GM23338 (cell line): ENCODE measurements around the gene ISCU. TPM values are rescaled to one million over a fixed set of nuclear protein-coding genes. Genes with fewer than 3 reads are reported as not detected.

Source experiments
- ATAC-seq: fragments of 200-7000 bp; cut with Tn5 transposase; 3 replicates; pipeline ENCODE4 v1.9.1; 2020
- DNase-seq: peaks from one replicate; pipeline ENCODE4 v3.0.0-alpha.2; 2015; ENCODE audit warnings: low spot score
- H2AFZ ChIP-seq: fragments of 200-600 bp; sonication (generic); 2 replicates; pipeline ENCODE4 v1.8.0; 2016; ENCODE audit warnings: antibody characterized with exemption, mild to moderate bottlenecking, moderate library complexity
- H3F3A ChIP-seq: fragments of 200-600 bp; sonication (generic); replicated peaks from 2 replicates; pipeline ENCODE4 v1.8.0; 2017; ENCODE audit warnings: antibody characterized with exemption, mixed run types, low read depth
- H3K27ac ChIP-seq: fragments of 200-600 bp; sonication (generic); 2 replicates; pipeline ENCODE4 v1.6.1; 2016; ENCODE audit warnings: low read depth
- H3K27me3 ChIP-seq: fragments of 200-600 bp; sonication (generic); 2 replicates; pipeline ENCODE4 v1.8.0; 2016; ENCODE audit warnings: mild to moderate bottlenecking, mixed run types, moderate library complexity; ENCODE audit not compliant: insufficient read depth
- H3K36me3 ChIP-seq: fragments of 200-600 bp; sonication (generic); 2 replicates; pipeline ENCODE4 v1.8.0; 2016; ENCODE audit warnings: mild to moderate bottlenecking; ENCODE audit not compliant: insufficient read depth
- H3K4me1 ChIP-seq: fragments of 200-600 bp; sonication (generic); 2 replicates; pipeline ENCODE4 v1.8.0; 2016; ENCODE audit warnings: mild to moderate bottlenecking, moderate library complexity; ENCODE audit not compliant: insufficient read depth
- H3K4me2 ChIP-seq: fragments of 200-600 bp; sonication (generic); 2 replicates; pipeline ENCODE4 v1.7.1; 2017; ENCODE audit warnings: mixed run types
- H3K4me3 ChIP-seq: fragments of 200-600 bp; sonication (generic); 2 replicates; pipeline ENCODE4 v1.6.1; 2016; ENCODE audit warnings: mixed run types
- H3K79me2 ChIP-seq: fragments of 200-600 bp; sonication (generic); replicated peaks from 2 replicates; pipeline ENCODE4 v1.8.0; 2017; ENCODE audit warnings: mild to moderate bottlenecking; ENCODE audit not compliant: insufficient read depth
- H3K9me2 ChIP-seq: fragments of 200-600 bp; sonication (generic); 2 replicates; pipeline ENCODE4 v1.8.0; 2017; ENCODE audit not compliant: insufficient read depth
- H4K20me1 ChIP-seq: fragments of 200-600 bp; sonication (generic); replicated peaks from 2 replicates; pipeline ENCODE4 v1.8.0; 2017; ENCODE audit warnings: mild to moderate bottlenecking; ENCODE audit not compliant: insufficient read depth
- H3K27ac Mint-ChIP-seq: 2 replicates; pipeline ENCODE4 v1.8.0; 2020; ENCODE audit warnings: inconsistent platforms, mild to moderate bottlenecking, moderate library complexity, mixed read lengths
- H3K27me3 Mint-ChIP-seq: 3 replicates; pipeline ENCODE4 v1.8.0; 2022; ENCODE audit warnings: low read depth, mild to moderate bottlenecking, moderate library complexity, mixed read lengths, inconsistent platforms; ENCODE audit not compliant: insufficient read depth, poor library complexity
- H3K36me3 Mint-ChIP-seq: 3 replicates; pipeline ENCODE4 v1.8.0; 2021; ENCODE audit warnings: low read depth, mild to moderate bottlenecking, inconsistent platforms, moderate library complexity, mixed read lengths
- H3K4me1 Mint-ChIP-seq: 3 replicates; pipeline ENCODE4 v1.8.0; 2020; ENCODE audit warnings: mild to moderate bottlenecking, inconsistent platforms, mixed read lengths
- H3K4me3 Mint-ChIP-seq: 3 replicates; pipeline ENCODE4 v1.8.0; 2021; ENCODE audit warnings: moderate library complexity, mild to moderate bottlenecking, inconsistent platforms, mixed read lengths
- H3K9me3 Mint-ChIP-seq: 3 replicates; pipeline ENCODE4 v1.8.0; 2020; ENCODE audit warnings: moderate library complexity, mild to moderate bottlenecking, inconsistent platforms, mixed read lengths
- CREB1 ChIP-seq: fragments of 250-450 bp; sonication (Bioruptor Pico); IDR thresholded peaks from 2 replicates; pipeline ENCODE4 v1.5.0; 2020; ENCODE audit warnings: low read depth, mild to moderate bottlenecking, moderate library complexity
- CTCF ChIP-seq, 2 experiments: fragments of 200-600 bp in 1 of 2; sonication (generic) in 1 of 2; conservative IDR thresholded peaks; 2 replicates each; pipeline versions ENCODE4 v1.5.1 to v1.6.1; 2016 to 2017; ENCODE audit warnings: antibody characterized with exemption in 2 of 2, low read depth in 2 of 2, mild to moderate bottlenecking in 2 of 2, moderate library complexity in 1 of 2
- ETS1 ChIP-seq: IDR thresholded peaks from 2 replicates; pipeline ENCODE4 v1.6.1; 2016; ENCODE audit warnings: antibody characterized with exemption
- EZH2 ChIP-seq: fragments of 200-600 bp; sonication (generic); IDR thresholded peaks from one replicate; pipeline ENCODE4 v1.8.0; 2017; ENCODE audit warnings: antibody characterized with exemption, mild to moderate bottlenecking, low read depth; ENCODE audit not compliant: unreplicated experiment
- EZH2phosphoT487 ChIP-seq: fragments of 200-600 bp; sonication (generic); IDR thresholded peaks from one replicate; pipeline ENCODE4 v1.8.1; 2018; ENCODE audit warnings: antibody characterized with exemption; ENCODE audit not compliant: unreplicated experiment
- JUNB ChIP-seq: IDR thresholded peaks from one replicate; pipeline ENCODE4 v1.6.1; 2016; ENCODE audit warnings: antibody characterized with exemption; ENCODE audit not compliant: unreplicated experiment
- NANOG ChIP-seq: IDR thresholded peaks from 2 replicates; pipeline ENCODE4 v1.6.1; 2016; ENCODE audit warnings: antibody characterized with exemption, borderline replicate concordance
- POLR2AphosphoS5 ChIP-seq: IDR thresholded peaks from 2 replicates; pipeline ENCODE4 v1.6.1; 2016; ENCODE audit warnings: antibody characterized with exemption, low read depth
- REST ChIP-seq: IDR thresholded peaks from one replicate; pipeline ENCODE4 v1.6.1; 2018; ENCODE audit warnings: antibody characterized with exemption; ENCODE audit not compliant: unreplicated experiment
- STAT1 ChIP-seq: IDR thresholded peaks from one replicate; pipeline ENCODE4 v1.6.1; 2016; ENCODE audit warnings: antibody characterized with exemption; ENCODE audit not compliant: unreplicated experiment
- ZNF114 ChIP-seq: fragments of 250-450 bp; sonication (Bioruptor Pico); IDR thresholded peaks from 2 replicates; pipeline ENCODE4 v1.5.0; 2020; ENCODE audit warnings: mild to moderate bottlenecking, moderate library complexity
- ZNF331 ChIP-seq: fragments of 250-450 bp; sonication (Bioruptor Pico); IDR thresholded peaks from 2 replicates; pipeline ENCODE4 v1.5.0; 2020; ENCODE audit warnings: low read depth, mild to moderate bottlenecking, moderate library complexity
- ZNF462 ChIP-seq: fragments of 250-450 bp; sonication (Bioruptor Pico); IDR thresholded peaks from 2 replicates; pipeline ENCODE4 v1.5.0; 2020; ENCODE audit warnings: mild to moderate bottlenecking, moderate library complexity
- polyA plus RNA-seq: library from polyadenylated mRNA; unstranded; fragments of >200 nt; fragmentation: Nextera tagmentation; extraction: Ambion mirVana; gene quantifications from 2 replicates; pipeline ENCODE4 v1.2.1, GENCODE V29; 2016
- total RNA-seq: library from RNA; depleted of rRNA; stranded (reverse); fragments of >200 nt; shearing (Covaris generic); gene quantifications from 2 replicates; pipeline ENCODE4 v1.2.3, GENCODE V29; 2014

ISCU gene
- total and polyA plus RNA-seq, 2 experiments from 2014 or later: 123 to 129 TPM

- DNase-seq (no peak), ATAC-seq (no peak)
- no peak for TF ChIP-seq JUNB
- TF ChIP-seq CTCF (conservative IDR thresholded peaks at IDR 0.05; ENCODE audit: low read depth in 2 of 2): no peak
- TF ChIP-seq CREB1: no peak
- no peak for TF ChIP-seq ZNF462 (CRISPR knock-in tag)
- TF ChIP-seq STAT1: no peak
- no peak for TF ChIP-seq ZNF114 (CRISPR knock-in tag)
- TF ChIP-seq POLR2AphosphoS5: no peak
- TF ChIP-seq NANOG: no peak
- no peak for TF ChIP-seq ZNF331
- TF ChIP-seq REST: no peak
- no peak for TF ChIP-seq EZH2phosphoT487
- no peak for TF ChIP-seq ETS1
- TF ChIP-seq EZH2: no peak
- Histone ChIP-seq H3K9me2 (no peaks in the 10 kb centered on the region), H3K36me3 (no peaks in the 10 kb centered on the region), H3K4me3 (no peak overlapping the region), H4K20me1 (no peaks in the 10 kb centered on the region), H3K4me2 (no peak overlapping the region), H3K27ac (no peak overlapping the region), H3F3A (0 out of 2 replicates have a peak, but pooled peaks cover under 1% of the 10 kb centered on the region), H2AFZ (no peak overlapping the region), H3K4me1 (no peaks in the 10 kb centered on the region; the same call in 1 of the 2 replicates), H3K27me3 (no peaks in the 10 kb centered on the region), H3K79me2 (no peaks in the 10 kb centered on the region)
- Mint-ChIP-seq H3K27me3 (peaks cover 6% of the 10 kb centered on the region), H3K27ac (no peak overlapping the region), H3K36me3 (no peaks in the 10 kb centered on the region), H3K9me3 (peaks cover under 1% of the 10 kb centered on the region; the same call in 1 of the 3 replicates), H3K4me3 (no peak overlapping the region), H3K4me1 (peaks cover 17% of the 10 kb centered on the region)
Measured at GRCh38 chr12:108610856-108611605, 48.6 kb downstream of the ISCU start.
